ENCODE results near the gene SLC30A3.

The SLC30A3 gene

GRCh38 chr2:27256855-27257454, 5.9 kb downstream of the SLC30A3 start:
- no peak for FAIRE-seq

- FAIRE-seq = no peak
Measured at GRCh38 chr2:27255660-27256059, 7.2 kb downstream of the SLC30A3 start.

DNA sequence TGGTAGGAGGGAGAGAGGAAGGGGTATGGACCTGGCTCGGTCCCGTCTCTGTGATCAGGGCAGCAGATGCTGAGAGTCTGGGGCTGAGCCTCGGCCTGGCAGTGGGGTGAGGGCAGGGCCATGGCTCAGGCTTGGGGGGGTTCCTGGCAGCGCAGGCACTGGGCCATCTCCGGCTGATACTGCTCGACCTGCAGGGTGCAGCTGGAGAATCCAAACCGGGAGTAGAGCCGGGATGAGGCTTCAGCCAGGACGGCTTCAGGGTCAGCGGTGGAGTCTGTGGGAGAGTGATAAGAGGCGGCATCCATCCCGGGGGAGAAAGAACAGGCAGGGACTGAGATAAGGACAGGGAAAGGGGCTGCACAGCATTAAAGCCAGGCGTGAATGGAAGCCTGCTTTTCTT, 7.7 kb downstream of the SLC30A3 start:
- FAIRE-seq = no peak

DNA sequence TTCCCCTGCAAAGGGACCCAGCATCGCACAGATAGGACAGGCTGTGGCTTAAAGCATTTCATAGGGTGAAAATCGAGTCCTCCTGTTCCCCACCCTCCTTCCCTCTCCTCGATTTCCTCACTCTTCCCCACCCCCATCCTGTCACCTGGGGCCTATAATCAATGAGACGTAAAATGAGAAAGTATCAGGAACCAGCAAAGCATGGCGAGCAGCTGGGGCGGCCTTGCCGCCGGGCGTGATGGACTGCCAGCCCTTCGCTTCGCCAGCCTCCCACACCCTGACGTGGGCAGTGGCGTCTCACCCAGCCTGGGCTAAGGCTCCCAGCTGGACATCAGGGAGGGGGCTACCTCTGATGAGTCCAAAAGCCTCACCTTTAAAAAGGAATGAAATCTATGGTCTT, 11.1 kb downstream of the SLC30A3 start:
- FAIRE-seq = no peak

DNA sequence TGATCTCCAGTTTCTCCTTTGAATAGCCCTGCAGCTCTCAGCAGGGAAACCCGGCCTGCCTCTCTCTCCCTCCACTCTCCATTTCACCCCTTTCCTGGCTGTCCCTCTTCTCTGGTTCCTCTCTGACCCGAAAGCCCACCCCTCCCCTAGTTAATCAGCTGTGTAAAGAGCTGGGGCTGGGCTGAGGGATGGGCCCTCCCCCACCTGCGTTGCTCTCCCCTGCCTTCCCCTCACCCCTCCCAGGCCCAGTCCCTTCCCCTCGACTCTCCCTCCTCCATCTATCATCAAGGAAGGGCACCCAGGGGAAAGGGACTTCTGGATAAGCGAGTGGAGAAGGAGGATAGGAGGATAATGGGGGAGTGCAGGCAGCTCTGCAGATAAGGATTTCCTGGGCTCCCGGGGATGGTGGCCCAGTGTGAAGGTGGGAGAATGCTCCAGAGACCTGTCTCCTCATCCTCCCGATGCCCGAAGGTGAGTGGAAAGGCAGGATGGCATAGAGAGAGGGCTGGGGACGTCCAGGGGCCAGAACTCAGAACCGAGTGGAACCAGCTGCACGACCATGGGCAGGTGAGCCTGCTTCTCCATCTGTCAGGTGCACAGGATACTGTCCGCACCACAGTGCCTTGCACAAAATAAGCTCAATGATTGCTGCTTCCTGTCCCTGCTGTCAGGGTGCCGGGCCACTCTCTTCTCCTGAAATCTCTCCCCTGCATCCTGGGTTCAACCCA, 12.0 kb downstream of the SLC30A3 start:
- no peak for FAIRE-seq

GRCh38 chr2:27249891-27250651, 12.8 kb downstream of the SLC30A3 start:
- no peak for FAIRE-seq

DNA sequence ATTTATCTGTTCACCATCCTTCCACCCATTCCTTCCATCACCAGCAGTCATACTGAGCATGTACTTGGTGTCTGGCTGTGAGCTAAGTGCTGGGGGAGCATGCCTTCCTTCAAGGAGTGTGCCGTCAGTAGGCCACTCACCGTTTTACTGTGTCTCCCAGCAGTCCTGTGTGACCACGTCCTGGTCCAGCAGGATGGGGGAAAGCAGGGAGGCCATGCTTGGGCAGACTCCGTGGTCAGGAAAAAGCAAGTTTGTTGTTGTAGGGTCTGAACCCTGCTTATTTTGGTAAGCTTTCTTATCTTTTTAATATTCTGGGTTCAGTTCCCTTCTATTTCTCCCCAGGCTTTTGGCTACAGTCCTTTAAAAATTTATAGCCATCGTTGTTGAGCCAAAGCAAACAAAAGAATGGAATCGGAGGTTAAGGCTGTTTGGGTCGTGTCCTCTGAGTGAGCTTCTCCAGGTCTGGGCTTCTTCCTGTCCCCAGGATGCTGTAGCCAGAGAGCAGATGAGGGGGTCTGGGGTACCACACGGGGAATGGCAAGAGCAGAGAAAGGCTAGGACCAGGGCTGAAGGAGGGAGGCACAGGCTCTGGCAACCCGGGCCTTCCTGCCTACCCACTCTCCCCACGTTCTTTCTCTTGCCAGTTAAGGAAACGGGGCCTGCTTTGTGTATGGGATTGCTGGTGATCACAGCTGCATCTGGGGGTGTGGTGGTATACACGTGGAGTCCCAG, 13.5 kb downstream of the SLC30A3 start:
- FAIRE-seq = no peak

- no peak for FAIRE-seq
Measured at GRCh38 chr2:27247893-27248292, 15.0 kb downstream of the SLC30A3 start.

GRCh38 chr2:27245626-27246025, 17.2 kb downstream of the SLC30A3 start:
- FAIRE-seq = no peak

DNA sequence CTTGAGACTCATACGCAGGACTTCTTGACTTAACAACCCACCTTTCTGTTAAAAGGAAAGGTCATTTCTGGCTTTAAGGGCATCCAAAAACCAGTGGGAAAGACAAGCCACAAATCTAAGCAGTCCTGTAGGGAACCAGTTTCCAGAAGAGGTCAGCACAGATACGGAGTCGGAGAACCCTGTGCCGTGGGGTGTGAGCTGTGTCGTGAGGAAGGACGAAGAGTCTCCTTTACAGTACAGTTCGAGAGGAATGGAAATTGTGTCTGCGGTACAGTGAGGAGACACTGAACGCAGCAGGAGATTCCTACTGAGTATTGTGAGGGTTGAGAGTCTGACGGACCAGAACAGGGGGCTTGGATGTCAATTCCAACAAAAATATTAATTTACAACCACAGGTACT, 17.7 kb downstream of the SLC30A3 start:
- FAIRE-seq = no peak

GRCh38 chr2:27243391-27244130, 19.3 kb downstream of the SLC30A3 start:
- no peak for FAIRE-seq

- FAIRE-seq = no peak
Measured at GRCh38 chr2:27242614-27242951, 20.3 kb downstream of the SLC30A3 start.

DNA sequence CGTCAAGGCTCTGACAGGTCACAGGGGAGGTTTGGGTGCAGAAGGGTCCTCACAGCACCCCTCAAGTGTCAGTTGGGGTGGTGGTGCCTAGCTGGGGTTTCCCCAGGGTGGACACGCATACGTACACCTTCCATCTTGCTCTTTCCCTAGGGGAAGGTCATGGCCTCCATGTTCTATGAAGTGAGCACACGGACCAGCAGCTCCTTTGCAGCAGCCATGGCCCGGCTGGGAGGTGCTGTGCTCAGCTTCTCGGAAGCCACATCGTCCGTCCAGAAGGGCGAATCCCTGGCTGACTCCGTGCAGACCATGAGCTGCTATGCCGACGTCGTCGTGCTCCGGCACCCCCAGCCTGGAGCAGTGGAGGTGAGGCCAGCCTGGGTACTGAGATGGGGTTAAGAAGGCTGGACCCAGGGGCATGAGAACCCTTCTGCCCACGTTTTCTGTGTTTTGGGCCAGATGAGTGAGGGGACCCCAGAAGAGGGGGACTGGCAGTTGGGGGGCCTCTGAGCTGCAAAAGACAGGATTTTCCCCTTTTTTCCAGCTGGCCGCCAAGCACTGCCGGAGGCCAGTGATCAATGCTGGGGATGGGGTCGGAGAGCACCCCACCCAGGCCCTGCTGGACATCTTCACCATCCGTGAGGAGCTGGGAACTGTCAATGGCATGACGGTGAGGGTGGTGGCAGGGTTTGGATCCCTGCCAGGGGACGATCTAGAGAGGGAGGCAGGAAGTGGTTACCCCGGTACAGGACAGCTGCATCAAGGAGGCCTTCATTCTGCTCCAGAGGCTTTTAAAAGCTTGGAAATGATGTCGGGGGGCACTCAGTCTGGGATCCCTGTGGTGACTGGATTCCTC, 20.9 kb downstream of the SLC30A3 start:
- FAIRE-seq = no peak

- FAIRE-seq = no peak
Measured at GRCh38 chr2:27240406-27240805, 22.4 kb downstream of the SLC30A3 start.

DNA sequence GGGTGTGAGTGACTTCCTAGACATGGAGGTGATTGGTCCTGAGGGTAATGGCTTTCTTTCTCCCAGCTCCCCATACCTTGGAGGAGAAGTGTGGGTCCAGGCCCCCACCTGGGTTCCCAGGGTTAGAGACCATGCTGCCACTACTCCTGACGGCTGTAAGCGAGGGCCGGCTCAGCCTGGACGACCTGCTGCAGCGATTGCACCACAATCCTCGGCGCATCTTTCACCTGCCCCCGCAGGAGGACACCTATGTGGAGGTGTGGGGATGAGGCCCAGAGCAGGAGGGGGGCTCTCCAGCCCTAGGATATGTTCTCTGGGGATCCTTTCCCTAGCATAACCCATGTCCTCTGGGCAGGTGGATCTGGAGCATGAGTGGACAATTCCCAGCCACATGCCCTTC, 23.9 kb downstream of the SLC30A3 start:
- no peak for FAIRE-seq

- no peak for FAIRE-seq
Measured at GRCh38 chr2:27237341-27237945, 25.4 kb downstream of the SLC30A3 start.

DNA sequence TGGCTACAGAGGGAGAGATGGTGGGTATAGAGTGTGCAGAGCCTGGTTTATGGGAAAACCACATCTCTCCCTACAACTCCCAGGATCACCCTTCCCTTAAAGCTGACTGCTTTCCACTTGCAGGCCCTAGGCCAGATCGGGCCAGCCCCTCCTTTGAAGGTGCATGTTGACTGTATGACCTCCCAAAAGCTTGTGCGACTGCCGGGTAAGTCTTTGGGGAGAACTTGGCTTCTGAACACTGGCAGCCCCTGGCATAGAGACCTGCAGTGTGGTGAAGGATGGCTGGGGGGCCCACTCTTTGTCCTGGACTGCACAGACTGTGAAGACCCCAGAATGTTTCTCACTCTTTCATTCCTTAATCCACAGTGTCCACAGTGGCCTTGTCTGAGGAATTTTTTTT, 26.2 kb downstream of the SLC30A3 start:
- FAIRE-seq = no peak

DNA sequence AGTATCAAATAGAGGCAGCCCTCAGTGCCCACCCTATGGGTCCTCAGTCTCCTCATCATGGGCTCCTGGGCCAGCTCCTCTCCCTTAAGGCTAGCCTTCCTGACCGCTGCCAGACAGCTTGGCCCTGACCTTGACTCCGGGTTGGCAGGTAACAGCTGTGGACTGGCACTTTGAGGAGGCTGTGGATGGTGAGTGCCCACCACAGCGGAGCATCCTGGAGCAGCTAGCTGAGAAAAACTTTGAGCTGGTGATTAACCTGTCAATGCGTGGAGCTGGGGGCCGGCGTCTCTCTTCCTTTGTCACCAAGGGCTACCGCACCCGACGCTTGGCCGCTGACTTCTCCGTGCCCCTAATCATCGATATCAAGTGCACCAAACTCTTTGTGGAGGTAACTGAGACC, 26.7 kb downstream of the SLC30A3 start:
- no peak for FAIRE-seq

- no peak for FAIRE-seq
Measured at GRCh38 chr2:27233341-27233740, 29.5 kb downstream of the SLC30A3 start.

GRCh38 chr2:27231921-27232320, 30.9 kb downstream of the SLC30A3 start:
- no peak for FAIRE-seq

DNA sequence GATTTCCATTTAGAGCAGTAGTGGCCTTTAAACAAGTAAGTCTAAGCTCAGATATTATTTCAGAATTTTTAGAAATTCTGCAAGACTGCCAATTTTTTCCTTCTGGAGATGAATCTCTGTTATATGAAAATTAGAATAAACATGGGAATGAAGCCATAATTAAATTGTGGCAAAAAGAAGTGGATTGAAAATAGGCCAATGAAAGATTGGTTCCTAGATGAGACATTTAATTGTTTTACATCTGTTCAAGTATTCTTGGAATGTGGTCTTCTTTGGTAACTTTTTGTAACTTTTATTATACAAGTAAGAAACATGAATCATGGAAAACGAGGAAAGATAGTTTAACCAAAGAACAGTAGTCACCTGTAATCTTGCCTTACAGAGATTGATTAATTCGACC, 35.3 kb downstream of the SLC30A3 start:
- FAIRE-seq = no peak
